Bone marrow (tissue), 2 donors: ENCODE results near the gene SYNGR3.
"Not testable (repeated sequence)": the region's sequence is repeated elsewhere in the genome, so short reads cannot be mapped to it uniquely, and the experiment has no call there.

ENCODE experiments used
- DNase-seq, 2 donors: peaks; one replicate each; lab custom pipeline; 2025; lab: John Stamatoyannopoulos, UW

The SYNGR3 gene, protein sequence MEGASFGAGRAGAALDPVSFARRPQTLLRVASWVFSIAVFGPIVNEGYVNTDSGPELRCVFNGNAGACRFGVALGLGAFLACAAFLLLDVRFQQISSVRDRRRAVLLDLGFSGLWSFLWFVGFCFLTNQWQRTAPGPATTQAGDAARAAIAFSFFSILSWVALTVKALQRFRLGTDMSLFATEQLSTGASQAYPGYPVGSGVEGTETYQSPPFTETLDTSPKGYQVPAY

DNA sequence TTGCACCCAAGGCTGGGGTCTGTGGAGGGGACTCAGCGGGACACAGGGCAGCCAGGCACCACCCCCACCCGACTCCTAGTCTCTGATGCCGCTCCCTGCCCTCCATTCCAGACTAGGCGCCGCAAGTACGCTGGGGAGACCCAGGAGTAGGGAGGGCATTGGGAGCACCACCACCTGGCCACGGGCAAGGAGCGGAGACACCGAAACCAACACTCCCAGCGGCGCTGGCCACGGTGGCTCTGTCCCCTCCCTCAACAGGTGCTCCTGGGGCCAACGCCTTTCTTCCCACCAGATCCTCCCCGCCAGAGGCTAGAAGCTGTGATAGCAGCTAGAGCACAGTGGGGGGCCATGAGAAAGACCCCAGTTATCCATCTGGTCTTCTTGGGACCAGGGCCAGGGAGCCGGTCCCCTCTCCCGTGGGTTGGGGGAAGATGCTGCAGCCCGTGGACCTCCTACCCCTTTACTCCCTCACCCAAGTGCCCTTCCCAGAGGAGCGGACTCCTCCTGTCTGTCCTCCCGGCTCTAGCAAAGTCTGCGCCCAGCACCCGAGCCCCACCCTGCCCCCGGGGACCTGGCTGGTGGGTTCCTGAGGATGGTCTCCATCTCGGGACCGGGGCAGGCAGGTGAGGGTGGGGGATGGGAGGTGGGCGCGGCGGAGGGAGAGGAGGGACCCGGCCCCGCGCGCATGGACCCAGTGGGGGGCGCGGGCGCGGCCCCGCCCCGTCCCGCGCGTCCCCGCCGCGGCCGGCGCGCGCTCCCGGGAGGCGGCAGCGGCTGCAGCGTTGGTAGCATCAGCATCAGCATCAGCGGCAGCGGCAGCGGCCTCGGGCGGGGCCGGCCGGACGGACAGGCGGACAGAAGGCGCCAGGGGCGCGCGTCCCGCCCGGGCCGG, at the start of gene SYNGR3:
Gene SYNGR3 (plus strand): TSS at position 762 of the 892 bp plus-strand sequence. CDS start 133 bp downstream, outside the sequence.
- DNase-seq: no peak

DNA sequence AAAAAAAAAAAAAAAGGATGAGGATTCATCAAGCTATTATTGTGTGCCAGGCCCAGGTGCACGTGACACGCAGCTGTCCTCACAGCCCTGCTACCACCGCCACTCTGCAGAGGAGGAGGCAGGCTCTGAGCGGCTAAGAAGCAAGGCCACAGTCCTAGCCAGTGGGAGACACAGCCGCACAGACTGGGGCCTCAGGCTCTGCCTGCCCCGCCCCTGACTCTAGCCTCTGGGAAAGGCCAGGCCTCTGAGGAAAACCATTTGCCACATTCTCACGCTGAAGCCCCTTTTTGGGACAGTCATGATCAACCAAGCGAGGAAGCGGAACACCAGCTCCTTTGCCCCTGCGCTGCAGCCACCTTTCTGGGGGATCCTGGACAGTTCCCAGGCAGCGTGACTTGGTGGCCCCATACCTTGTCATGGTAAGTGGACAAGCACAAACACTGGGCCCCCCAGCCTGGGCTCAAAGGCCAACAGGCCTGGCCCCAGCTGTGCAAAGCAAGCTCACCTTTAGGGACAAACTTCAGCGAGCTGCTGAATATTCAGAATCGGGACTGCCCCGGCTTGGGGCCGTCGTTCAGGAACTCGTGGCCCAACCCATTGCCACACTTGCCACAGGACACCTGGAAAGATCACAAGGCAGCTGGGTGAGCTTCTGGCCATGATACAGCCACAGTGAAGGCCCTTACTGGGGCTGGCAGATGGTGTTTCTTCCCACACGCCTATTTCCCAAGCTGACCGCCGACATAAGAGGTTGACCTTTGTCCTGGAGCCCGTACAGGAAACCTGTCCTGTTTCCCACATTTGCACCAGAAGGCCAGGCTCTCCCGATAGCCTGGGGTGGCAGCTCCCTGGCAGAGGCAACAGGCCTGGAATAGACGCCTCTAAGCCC, 49.3 kb upstream of the SYNGR3 start:
- no peak for DNase-seq

DNA sequence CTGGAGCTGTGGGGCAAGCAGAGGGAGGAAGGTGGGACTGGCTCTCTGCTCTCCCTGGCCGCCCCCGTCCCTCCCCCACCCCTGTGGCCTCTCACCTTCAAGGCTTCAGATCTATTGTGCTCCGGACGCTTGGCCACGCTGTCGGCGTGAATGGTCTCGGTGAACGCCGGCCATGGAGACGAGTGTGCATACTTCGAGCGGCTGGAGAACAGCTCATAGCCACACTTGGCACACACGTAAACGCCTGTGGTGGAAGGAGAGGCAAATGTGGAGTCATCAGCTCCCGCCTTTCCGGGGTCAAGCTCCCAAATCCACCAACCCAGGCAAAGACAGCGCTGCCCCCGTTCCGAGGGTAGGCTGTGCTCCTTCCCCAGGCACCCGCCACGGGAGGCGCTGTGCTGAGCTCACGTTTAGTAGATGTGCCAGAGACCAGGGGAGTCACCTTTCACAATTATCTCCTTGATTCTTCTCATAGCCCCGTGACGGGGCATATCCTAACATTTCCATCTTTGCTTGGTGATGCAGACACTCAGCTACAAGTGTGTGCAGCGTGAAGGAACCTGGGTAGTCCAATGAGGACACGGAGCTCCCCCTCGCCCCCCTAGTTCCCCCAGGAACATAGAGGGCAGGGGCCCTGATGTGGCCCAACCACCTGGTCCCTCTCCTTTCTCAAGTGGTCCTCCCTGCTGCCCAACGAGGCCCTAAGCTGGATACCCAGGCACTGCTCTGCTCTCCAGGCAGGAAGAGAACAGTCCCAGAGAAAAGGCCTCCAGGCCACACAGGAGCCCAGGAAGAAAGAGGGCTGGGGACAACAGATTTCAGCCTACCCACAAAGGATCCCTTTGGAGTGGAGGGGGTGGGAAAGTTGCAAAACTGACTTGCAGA, 48.4 kb upstream of the SYNGR3 start:
- no peak for DNase-seq

DNA sequence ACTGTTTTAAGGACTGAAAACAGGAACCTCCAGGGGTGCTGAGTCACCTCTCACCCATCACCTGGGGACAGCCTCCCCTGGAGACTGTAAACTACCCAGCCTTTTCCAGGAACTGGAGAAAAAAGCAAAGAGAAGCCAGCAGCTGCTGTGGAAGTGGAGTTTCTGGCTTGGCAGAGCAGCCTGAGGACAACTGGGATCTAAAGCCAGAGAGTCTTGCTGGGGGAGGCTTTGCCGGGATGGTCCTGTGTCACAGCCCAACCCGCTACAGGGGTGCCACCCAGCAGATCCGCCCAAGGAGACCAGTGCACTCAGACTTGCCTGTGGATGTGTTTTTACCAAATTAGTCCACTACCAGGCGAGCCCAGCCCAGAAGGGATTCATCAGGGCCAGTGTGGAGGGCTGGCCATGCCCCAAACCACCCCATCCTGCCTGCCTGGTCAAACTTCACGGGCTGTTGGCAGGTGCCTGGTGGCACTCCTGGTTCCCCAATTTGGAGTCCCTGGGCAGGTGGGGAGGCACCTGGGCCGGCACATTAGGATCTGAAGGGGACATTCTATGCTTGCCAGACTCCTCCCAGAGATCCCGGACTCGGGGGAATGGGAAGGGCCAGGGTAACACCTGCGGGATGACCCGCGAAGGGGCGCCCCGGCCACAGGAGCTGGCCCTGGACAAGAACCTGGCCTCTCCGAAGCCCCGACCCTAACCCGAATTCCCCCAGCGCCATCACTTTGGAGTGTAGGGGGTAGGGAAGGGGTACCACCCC, 47.5 kb upstream of the SYNGR3 start:
- DNase-seq: peak in 1 of 2 donors; percentile 43

DNA sequence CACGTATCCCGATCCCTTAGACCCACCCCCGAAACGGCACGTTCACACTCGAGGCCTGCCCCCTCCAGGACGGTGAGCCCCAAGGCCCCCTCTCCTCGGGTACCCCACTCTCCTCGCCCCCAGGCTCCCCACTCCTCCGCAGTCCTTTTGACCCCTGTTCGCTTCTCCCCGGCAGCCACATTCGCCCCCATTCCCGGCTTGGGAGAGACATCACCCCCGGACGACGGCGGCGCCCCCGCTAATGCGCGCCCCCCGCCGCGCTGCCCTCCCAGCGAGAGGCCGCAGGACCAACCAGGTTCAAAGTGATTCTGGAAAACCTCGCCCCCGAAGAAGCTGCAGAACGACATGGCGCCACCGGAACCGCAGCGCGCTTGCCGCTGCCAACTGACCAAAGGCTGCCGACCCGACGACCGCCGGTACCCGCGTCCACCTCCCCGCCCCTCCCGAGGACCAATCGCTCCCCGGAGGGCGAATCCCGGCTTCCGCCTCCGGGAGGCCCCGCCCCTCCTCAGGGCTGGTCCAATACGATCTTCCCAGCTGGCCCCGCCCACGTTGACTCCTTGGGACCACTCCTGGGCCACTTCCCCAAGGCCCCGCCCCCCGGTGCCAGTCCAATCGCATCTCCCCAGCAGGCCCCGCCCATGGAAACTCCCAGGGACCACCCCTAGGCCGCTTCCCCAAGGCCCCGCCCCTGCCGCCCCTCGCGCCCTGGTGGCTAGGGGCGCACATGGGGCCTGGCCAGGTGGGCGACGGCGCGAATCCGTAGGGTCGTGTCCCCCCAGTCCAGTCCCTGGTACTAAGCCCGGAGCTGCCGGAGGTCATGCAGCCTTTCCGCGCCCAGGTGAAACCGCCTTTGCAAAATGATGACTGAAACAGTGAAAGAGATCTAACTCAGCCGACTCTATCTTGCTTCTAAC, 46.7 kb upstream of the SYNGR3 start, which contains the start of gene MSRB1:
Gene MSRB1 (minus strand): TSS at position 390 of the 917 bp plus-strand sequence. CDS start 43 bp downstream, at position 347.
- DNase-seq: peak; percentile 89 to 97

DNA sequence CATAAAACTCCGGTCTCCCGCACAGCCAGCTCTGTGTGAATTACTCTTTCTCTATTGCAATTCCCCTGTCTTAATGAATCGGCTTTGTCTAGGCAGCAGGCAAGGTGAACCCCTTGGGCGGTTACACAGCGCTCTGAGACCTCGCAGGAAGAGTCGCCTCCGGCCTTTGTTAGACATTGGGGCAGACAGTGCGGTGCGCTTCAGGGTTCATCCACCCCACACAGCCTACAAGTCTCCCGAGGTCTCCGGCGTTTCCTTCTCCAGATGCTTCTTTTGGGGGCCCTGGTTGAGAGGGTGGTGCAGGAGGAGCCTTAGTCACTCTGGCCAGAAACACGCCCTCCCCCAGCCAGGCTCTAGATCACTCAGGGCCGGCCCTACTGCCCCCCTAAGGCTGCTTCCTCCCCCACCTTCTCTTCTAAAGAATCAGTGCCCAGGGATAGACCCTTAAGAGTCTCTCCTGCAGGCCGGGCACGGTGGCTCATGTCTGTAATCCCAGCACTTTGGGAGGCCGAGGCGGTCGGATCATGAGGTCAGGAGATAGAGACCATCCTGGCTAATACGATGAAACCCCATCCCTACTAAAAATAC, 45.1 kb upstream of the SYNGR3 start:
- DNase-seq: no peak

DNA sequence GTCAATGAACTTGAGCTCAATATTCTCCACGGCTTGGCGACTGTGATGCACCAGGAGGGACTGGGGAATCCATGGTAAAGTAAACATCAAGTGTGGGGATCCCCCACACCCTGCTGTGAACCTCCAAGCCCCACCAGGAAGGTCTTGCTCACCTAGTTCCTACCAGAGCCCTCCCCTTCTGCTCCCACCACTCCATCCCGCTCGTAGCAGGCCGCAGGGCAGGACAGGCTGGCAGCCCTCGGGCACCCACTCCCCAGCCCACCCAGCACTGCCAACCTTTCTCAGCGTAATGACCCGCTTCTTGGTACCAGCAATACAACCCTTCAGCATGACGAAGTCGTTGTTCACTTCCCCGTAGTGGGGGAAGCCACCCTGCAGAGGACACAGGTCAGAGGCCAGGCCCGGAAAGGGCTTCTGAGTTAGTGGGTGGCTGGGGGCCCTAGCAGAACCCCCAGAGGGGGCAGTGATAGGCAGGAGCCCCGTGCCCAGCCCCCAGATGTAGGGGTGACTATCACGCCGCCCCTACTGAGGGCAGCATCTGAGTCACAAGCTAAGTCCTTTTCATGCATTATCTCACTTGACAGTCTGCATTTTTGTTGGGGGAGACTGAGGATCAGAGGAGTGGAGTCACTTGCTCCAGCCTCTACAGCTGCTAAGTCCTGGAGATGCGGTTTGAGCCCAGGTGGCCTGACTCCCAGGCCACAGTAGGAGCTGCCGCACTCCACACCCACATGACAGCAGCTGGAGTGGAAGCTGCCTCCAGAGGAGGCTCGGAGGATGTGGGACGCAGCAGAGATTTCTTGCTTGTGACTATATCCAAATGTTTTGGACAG, 44.0 kb upstream of the SYNGR3 start:
- no peak for DNase-seq

DNA sequence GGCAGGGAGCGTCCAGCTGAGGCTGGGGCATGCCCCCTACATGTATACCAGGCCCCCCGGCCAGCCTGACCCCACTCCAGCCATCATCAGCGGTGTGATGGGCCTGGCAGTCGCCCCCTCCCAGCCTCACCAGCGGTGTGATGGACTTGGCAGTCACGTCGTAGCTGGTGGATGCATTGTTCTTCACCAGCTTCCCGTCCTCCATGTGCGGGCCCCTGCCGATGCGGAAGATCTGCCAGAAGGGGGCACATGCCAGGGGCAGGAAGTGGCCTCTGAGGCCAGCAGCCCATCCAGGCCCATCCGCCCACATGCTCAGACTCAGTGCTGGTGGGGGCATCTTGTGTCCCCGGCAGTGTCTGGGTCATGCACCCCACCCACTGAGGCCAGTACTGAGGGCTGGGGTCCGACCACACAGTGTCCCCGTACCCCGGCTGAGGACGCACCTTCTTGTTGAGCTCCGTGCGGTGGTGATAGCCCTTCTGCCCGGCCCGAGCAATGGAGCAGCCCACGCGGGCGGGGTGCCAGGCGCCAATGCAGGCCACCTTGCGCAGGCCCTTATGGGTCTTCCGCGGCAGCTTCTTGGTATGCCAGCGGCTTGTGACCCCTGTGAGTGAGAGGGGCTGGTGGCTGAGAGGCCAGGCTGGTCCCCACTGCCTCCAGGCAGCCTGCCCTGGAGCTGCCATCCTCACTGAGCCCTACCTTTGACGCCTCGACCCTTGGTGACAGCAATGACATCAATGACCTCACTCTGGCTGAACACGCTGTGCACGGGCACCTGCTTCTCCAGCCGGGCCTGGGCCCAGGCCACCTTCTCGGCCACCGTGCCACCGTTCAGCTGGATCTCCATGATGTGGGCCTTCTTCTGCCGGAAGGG, 43.0 kb upstream of the SYNGR3 start:
- DNase-seq: no peak

DNA sequence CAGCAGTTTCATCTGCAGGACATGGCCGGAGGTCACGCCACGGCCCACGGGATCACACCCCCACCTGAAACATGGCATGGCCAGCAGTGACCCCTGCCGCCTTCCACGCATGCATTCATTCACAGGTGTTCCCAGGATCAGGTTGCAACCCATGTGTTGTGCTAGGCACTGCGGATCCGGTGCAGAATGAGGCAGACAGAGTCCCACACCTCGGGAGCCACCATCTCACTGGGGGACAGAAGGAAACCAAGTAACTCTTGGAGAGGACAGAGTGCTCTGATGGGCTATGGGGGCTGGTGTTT, 42.5 kb upstream of the SYNGR3 start:
- no peak for DNase-seq

DNA sequence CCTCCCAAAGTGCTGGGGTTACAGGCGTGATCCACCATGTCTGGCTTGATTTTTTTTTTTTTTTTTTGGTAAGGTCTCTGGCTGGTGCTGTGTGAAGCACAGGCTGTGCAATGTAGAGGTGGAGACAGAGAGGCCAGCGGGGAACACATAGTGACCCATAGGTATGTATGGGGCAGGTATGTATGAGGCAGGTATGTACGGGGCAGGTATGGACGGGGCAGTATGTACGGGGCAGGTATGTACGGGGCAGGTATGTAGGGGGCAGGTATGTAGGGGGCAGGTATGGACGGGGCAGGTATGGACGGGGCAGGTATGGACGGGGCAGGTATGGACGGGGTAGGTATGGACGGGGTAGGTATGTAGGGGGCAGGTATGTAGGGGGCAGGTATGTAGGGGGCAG, 40.3 kb upstream of the SYNGR3 start:
- DNase-seq: no peak

DNA sequence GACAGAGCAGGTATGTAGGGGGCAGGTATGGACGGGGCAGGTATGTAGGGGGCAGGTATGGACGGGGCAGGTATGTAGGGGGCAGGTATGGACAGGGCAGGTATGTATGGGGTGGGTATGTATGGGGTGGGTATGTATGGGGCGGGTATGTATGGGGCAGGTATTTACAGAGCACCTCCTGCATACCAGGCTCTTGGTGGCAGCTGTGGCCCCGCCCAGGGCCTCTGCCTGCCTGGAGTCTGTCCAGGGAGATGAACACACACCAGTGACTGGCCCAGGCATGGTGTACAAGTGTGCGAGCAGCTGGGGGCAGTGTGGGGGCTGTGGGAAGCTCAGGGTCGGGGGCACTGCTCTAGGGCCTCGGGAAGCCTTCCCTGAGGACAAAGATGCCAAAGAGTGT, 39.7 kb upstream of the SYNGR3 start:
- DNase-seq: no peak

DNA sequence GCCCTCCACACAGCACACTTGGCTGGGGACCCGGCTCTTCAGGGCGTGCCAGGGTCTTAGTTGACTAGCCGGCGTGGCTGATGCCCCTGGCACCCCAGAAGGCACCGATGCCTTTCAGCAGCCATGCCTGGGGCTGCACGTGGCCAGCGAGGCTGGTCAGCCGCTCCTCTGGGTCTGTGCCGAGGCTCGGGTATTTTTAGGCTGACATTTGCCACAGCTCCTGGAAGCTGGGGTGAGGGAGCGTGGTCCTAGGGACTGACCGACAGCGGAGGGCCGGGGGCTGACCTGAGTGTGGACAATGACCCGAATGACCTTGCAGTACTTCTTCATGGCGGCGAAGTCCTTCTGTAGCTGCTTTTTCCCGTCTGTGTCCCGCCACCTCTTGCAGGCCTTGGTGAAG, 39.2 kb upstream of the SYNGR3 start:
- no peak for DNase-seq

DNA sequence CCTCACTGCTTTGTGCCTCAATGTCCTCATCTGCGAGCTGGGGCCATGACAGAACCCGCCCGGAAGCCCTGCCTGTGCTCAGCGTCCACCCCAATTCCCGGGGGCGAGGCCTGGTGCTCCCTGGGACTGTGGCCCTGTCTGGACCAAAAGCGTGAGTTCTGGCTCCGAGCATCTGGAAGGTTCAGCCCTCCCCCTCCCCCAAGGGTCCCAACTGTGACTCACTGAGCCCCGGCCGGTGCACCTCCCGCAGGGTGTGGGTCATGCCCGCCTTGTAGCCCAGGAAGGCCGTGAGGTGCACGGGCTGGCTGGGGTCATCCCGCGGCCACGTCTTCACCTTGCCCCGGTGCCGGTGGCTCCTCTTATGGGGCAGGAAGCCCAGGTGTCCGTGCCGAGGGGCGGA, 36.0 kb upstream of the SYNGR3 start:
- no peak for DNase-seq

DNA sequence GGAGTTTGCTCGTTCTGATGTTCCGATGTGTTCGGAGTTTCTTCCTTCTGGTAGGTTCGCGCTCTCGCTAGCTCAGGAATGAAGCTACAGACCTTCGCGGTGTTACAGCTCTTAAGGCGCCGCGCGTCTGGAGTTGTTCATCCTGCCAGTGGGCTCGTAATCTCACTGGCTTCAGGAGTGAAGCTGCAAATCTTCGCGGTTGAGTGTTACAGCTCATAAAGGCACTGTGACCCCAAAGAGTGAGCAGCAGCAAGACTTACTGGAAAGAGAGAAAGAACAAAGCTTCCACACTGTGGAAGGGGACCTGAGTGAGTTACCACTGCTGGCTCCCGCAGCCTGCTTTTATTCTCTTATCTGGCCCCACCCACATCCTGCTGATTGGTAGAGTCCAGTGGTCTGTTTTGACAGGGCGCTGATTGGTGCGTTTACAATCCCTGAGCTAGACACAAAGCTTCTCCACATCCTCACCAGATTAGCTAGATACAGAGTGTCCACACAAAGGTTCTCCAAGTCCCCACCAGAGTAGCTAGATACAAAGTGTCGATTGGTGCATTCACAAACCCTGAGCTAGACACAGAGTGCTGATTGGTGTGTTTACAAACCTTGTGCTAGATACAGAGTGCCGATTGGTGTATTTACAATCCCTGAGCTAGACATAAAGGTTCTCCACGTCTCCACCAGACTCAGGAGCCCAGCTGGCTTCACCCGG, 32.2 kb upstream of the SYNGR3 start:
- not testable (repeated sequence) for DNase-seq

DNA sequence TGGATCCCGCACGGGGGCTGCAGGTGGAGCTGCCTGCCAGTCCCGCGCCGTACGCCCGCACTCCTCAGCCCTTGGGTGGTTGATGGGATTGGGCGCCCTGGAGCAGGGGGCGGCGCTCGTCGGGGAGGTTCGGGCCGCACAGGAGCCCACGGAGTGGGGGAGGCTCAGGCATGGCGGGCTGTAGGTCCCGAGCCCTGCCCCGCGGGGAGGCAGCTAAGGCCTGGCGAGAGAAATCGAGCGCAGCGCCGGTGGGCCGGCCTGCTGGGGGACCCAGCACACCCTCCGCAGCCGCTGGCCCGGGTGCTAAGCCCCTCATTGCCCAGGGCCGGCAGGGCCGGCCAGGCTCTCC, 31.7 kb upstream of the SYNGR3 start:
- not testable (repeated sequence) for DNase-seq

DNA sequence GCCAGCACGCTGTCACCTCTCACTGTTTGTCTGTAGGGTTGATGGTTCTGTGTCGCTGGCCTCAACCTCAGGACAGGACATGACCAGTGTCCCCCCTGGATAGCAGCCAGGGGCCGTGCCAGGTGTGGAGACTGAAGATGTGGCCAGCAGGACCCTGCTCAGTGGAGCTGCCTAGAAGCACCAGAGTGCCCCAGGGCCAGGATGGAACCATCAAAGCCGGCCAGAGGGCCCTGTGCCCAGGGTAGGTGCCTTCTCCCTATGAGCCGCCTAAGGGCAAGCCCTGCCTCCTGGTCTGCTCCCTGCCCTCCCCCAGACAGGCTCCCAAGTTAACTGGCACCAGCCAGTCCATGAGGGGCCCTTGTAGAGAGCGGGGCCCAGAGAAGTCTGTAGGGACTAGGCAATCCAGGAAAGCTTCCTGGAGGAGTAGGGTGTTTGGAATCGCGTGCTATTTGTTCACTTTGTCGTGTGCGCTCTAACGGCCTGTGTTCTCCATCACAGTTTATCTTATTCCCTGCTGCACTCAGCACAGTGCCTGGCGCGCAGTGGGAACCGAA, 31.0 kb upstream of the SYNGR3 start:
- no peak for DNase-seq
